CD4-positive, alpha-beta T cell treated with Interleukin-1 beta for 1 hour (primary cell): Measurements from ENCODE around the gene GRM7.
"Not testable (repeated sequence)": the region's sequence is repeated elsewhere in the genome, so short reads cannot be mapped to it uniquely, and the experiment has no call there.

Experiments used
- DNase-seq, 2 donors: peaks; one replicate each; pipeline ENCODE4 v3.0.0-alpha.2; 2020 to 2022

Gene GRM7

GRCh38 chr3:6860954-6861624 lies at the start of gene GRM7:
Gene GRM7 (plus strand): TSS chr3:6861115.
- DNase-seq = no peak

- no peak for DNase-seq
These were observed 39.5 kb upstream of the GRM7 start for GRCh38 chr3:6821411-6821810.

GRCh38 chr3:6825524-6825923 lies 35.4 kb upstream of the GRM7 start:
- no peak for DNase-seq

- DNase-seq = no peak
These were observed 33.5 kb upstream of the GRM7 start for GRCh38 chr3:6827453-6827852.

- DNase-seq = no peak
These were observed 16.2 kb upstream of the GRM7 start for GRCh38 chr3:6844723-6845122.

- no peak for DNase-seq
These were observed 6.7 kb upstream of the GRM7 start for GRCh38 chr3:6854184-6854583.

- no peak for DNase-seq
These were observed 3.4 kb upstream of the GRM7 start for GRCh38 chr3:6857510-6857909.

- DNase-seq = no peak
These were observed 564 bp upstream of the GRM7 start for GRCh38 chr3:6860149-6860953.

- DNase-seq = no peak
These were observed 698 bp downstream of the GRM7 start for GRCh38 chr3:6861625-6862000.

- DNase-seq = no peak
These were observed 1.3 kb downstream of the GRM7 start for GRCh38 chr3:6862041-6862879.

- DNase-seq = no peak
These were observed 1.9 kb downstream of the GRM7 start for GRCh38 chr3:6862880-6863195.

- DNase-seq = no peak
These were observed 6.4 kb downstream of the GRM7 start for GRCh38 chr3:6867269-6867668.

GRCh38 chr3:6878731-6879130 lies 17.8 kb downstream of the GRM7 start:
- DNase-seq = no peak

GRCh38 chr3:6912240-6912639 lies 51.3 kb downstream of the GRM7 start:
- DNase-seq = no peak

GRCh38 chr3:6915898-6916297 lies 55.0 kb downstream of the GRM7 start:
- DNase-seq = no peak

- no peak for DNase-seq
These were observed 60.2 kb downstream of the GRM7 start for GRCh38 chr3:6921066-6921465.

- DNase-seq = no peak
These were observed 61.0 kb downstream of the GRM7 start for GRCh38 chr3:6921876-6922275.

- no peak for DNase-seq
These were observed 67.1 kb downstream of the GRM7 start for GRCh38 chr3:6928064-6928463.

GRCh38 chr3:6929918-6930317 lies 69.0 kb downstream of the GRM7 start:
- no peak for DNase-seq

GRCh38 chr3:6935418-6935817 lies 74.5 kb downstream of the GRM7 start:
- DNase-seq = not testable (repeated sequence)

GRCh38 chr3:6935970-6936369 lies 75.1 kb downstream of the GRM7 start:
- no peak for DNase-seq

GRCh38 chr3:6962801-6963200 lies 101.9 kb downstream of the GRM7 start:
- DNase-seq = no peak

- no peak for DNase-seq
These were observed 105.0 kb downstream of the GRM7 start for GRCh38 chr3:6965881-6966280.

GRCh38 chr3:6971933-6972332 lies 111.0 kb downstream of the GRM7 start:
- no peak for DNase-seq
